ENCODE data around the gene HAPLN1.
"Not testable (repeated sequence)": the region's sequence is repeated elsewhere in the genome, so short reads cannot be mapped to it uniquely, and the experiment has no call there.

Gene HAPLN1

DNA sequence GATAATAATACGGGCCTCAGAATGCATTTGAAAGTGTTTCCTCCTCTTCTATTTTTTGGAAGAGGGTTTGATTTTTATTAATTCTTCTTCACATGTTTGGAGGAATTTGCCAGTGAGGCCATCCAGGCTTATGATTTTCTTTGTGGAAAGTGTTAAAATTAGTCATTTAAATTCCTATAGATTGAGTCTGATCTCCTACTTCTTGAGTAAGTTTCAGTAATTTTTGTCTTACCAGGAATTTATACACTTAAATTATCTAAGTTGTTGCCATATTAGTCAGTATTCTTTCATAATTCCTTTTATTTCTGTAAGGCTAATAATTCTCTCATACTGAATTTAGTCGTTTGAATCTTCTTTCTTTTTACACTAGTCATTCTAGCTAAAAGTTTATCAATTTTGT lies 25.2 kb upstream of the HAPLN1 start:
- H3K9ac ChIP-seq (ENCODE audit: insufficient read length, low read depth), result no peak overlapping the region
- H3K4me3 ChIP-seq (ENCODE audit: insufficient read length, low read depth), result no peak overlapping the region
- no peaks in the 10 kb centered on the region for H3K4me1 ChIP-seq (ENCODE audit: insufficient read depth, insufficient read length)
- no peaks in the 10 kb centered on the region for H3K36me3 ChIP-seq (ENCODE audit: insufficient read depth, insufficient read length, low read length)
- TF ChIP-seq SUZ12 (IDR thresholded peaks at IDR 0.05; ENCODE audit: extremely low read depth, insufficient read depth, insufficient read length) (no peak), YY1 (IDR thresholded peaks at IDR 0.05; ENCODE audit: insufficient read depth, insufficient read length) (no peak), ZNF274 (IDR thresholded peaks at IDR 0.05; ENCODE audit: low read depth, low read length) (no peak)
- H3K9me3 ChIP-seq (ENCODE audit: insufficient read depth, low read length), result no peaks in the 10 kb centered on the region
- no peaks in the 10 kb centered on the region for H3K27me3 ChIP-seq (ENCODE audit: insufficient read depth, insufficient read length)
- DNase-seq (ENCODE audit: low read depth, low spot score), result no peak

DNA sequence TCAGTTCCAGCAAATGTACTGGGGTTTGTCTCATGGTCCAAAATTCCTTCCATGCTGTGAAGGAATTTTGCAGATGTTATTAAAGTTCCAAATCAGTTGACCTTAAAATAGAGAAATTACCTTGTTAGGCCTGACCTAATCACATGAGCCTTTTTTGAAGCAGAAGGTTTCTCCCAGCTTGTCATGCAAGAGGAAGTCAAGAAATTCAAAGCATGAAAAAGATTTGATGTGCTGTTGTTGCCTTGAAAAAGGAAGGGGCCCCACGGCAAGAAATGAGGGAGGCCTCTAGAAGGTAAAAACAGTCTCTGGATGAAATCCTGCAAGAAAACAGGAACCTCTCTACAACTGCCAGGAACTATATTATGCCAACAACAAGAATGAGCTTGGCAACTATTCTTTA lies 24.2 kb upstream of the HAPLN1 start:
- TF ChIP-seq YY1 (IDR thresholded peaks at IDR 0.05; ENCODE audit: insufficient read depth, insufficient read length), result no peak
- TF ChIP-seq SUZ12 (IDR thresholded peaks at IDR 0.05; ENCODE audit: extremely low read depth, insufficient read depth, insufficient read length), result no peak
- no peak for TF ChIP-seq ZNF274 (IDR thresholded peaks at IDR 0.05; ENCODE audit: low read depth, low read length)
- H3K4me3 ChIP-seq (ENCODE audit: insufficient read length, low read depth), result no peak overlapping the region
- H3K36me3 ChIP-seq (ENCODE audit: insufficient read depth, insufficient read length, low read length), result no peaks in the 10 kb centered on the region
- H3K27me3 ChIP-seq (ENCODE audit: insufficient read depth, insufficient read length), result no peaks in the 10 kb centered on the region
- DNase-seq (ENCODE audit: low read depth, low spot score), result no peak
- H3K9me3 ChIP-seq (ENCODE audit: insufficient read depth, low read length), result no peaks in the 10 kb centered on the region
- H3K9ac ChIP-seq (ENCODE audit: insufficient read length, low read depth), result no peak overlapping the region
- H3K4me1 ChIP-seq (ENCODE audit: insufficient read depth, insufficient read length), result no peaks in the 10 kb centered on the region

- Histone ChIP-seq H3K4me1 (ENCODE audit: insufficient read depth, insufficient read length) (no peaks in the 10 kb centered on the region), H3K9ac (ENCODE audit: insufficient read length, low read depth) (no peak overlapping the region), H3K9me3 (ENCODE audit: insufficient read depth, low read length) (no peaks in the 10 kb centered on the region), H3K36me3 (ENCODE audit: insufficient read depth, insufficient read length, low read length) (no peaks in the 10 kb centered on the region), H3K27me3 (ENCODE audit: insufficient read depth, insufficient read length) (no peaks in the 10 kb centered on the region), H3K4me3 (ENCODE audit: insufficient read length, low read depth) (no peak overlapping the region)
- no peak for TF ChIP-seq YY1 (IDR thresholded peaks at IDR 0.05; ENCODE audit: insufficient read depth, insufficient read length)
- TF ChIP-seq SUZ12 (IDR thresholded peaks at IDR 0.05; ENCODE audit: extremely low read depth, insufficient read depth, insufficient read length), result no peak
- TF ChIP-seq ZNF274 (IDR thresholded peaks at IDR 0.05; ENCODE audit: low read depth, low read length), result no peak
- no peak for DNase-seq (ENCODE audit: low read depth, low spot score)
Measured at GRCh38 chr5:83742089-83742488, 21.4 kb upstream of the HAPLN1 start.

DNA sequence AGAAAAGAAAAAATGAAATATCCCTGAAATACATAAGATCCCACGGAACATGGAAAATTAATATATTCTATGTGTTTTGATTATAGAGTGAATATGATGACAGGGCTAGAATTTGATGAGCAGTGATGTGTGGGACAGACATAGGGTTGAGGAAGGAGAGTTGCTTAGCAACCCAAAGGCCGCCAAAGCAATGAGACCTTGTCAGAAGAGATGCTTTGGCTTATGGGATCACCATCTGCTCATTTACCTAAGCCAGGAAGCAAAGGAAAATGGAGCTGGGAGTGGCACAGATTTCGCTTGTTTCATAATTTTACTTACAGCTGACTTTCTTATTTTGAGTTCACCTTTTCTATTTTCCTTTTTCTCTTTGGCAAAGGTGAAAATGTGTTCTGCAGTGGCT lies 20.9 kb upstream of the HAPLN1 start:
- DNase-seq (ENCODE audit: low read depth, low spot score), result no peak
- Histone ChIP-seq H3K9me3 (ENCODE audit: insufficient read depth, low read length) (no peaks in the 10 kb centered on the region), H3K4me1 (ENCODE audit: insufficient read depth, insufficient read length) (no peaks in the 10 kb centered on the region), H3K36me3 (ENCODE audit: insufficient read depth, insufficient read length, low read length) (no peaks in the 10 kb centered on the region), H3K4me3 (ENCODE audit: insufficient read length, low read depth) (no peak overlapping the region), H3K9ac (ENCODE audit: insufficient read length, low read depth) (no peak overlapping the region), H3K27me3 (ENCODE audit: insufficient read depth, insufficient read length) (no peaks in the 10 kb centered on the region)
- no peak for TF ChIP-seq ZNF274 (IDR thresholded peaks at IDR 0.05; ENCODE audit: low read depth, low read length)
- TF ChIP-seq YY1 (IDR thresholded peaks at IDR 0.05; ENCODE audit: insufficient read depth, insufficient read length), result no peak
- no peak for TF ChIP-seq SUZ12 (IDR thresholded peaks at IDR 0.05; ENCODE audit: extremely low read depth, insufficient read depth, insufficient read length)

DNA sequence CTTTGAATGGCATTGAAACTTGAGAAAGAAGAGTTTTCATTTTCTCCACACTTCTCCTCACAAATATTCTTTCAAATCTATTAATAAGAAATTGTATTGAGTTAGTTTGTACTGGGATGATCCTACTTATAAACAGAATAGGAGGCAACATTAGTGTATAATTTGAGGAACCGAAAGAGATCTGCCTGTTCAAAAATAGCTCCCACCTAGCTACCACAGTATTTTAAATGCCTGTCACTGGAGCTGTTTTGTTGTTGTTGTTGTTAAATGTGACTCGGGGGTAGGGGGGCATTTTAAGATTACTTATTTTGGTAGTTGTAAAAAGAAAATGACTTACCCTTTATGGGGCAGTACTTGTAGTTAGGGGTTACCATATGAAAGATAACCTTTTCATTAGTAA lies 20.1 kb upstream of the HAPLN1 start:
- Histone ChIP-seq H3K27me3 (ENCODE audit: insufficient read depth, insufficient read length) (no peaks in the 10 kb centered on the region), H3K4me1 (ENCODE audit: insufficient read depth, insufficient read length) (no peaks in the 10 kb centered on the region), H3K9ac (ENCODE audit: insufficient read length, low read depth) (no peak overlapping the region), H3K36me3 (ENCODE audit: insufficient read depth, insufficient read length, low read length) (no peaks in the 10 kb centered on the region), H3K4me3 (ENCODE audit: insufficient read length, low read depth) (no peak overlapping the region), H3K9me3 (ENCODE audit: insufficient read depth, low read length) (no peaks in the 10 kb centered on the region; the same call in 1 of the 2 replicates)
- TF ChIP-seq YY1 (IDR thresholded peaks at IDR 0.05; ENCODE audit: insufficient read depth, insufficient read length), result no peak
- TF ChIP-seq SUZ12 (IDR thresholded peaks at IDR 0.05; ENCODE audit: extremely low read depth, insufficient read depth, insufficient read length), result no peak
- TF ChIP-seq ZNF274 (IDR thresholded peaks at IDR 0.05; ENCODE audit: low read depth, low read length), result no peak
- no peak for DNase-seq (ENCODE audit: low read depth, low spot score)

GRCh38 chr5:83736169-83736568 lies 15.5 kb upstream of the HAPLN1 start:
- H3K4me3 ChIP-seq (ENCODE audit: insufficient read length, low read depth); H3K9me3 ChIP-seq (ENCODE audit: insufficient read depth, low read length); DNase-seq (ENCODE audit: low read depth, low spot score); H3K4me1 ChIP-seq (ENCODE audit: insufficient read depth, insufficient read length); H3K9ac ChIP-seq (ENCODE audit: insufficient read length, low read depth); H3K27me3 ChIP-seq (ENCODE audit: insufficient read depth, insufficient read length); H3K36me3 ChIP-seq (ENCODE audit: insufficient read depth, insufficient read length, low read length): not testable (repeated sequence)

- H3K9me3 ChIP-seq (ENCODE audit: insufficient read depth, low read length); H3K9ac ChIP-seq (ENCODE audit: insufficient read length, low read depth); H3K36me3 ChIP-seq (ENCODE audit: insufficient read depth, insufficient read length, low read length); H3K4me3 ChIP-seq (ENCODE audit: insufficient read length, low read depth); H3K27me3 ChIP-seq (ENCODE audit: insufficient read depth, insufficient read length); H3K4me1 ChIP-seq (ENCODE audit: insufficient read depth, insufficient read length); DNase-seq (ENCODE audit: low read depth, low spot score): not testable (repeated sequence)
Measured at GRCh38 chr5:83735058-83735457, 14.4 kb upstream of the HAPLN1 start.

DNA sequence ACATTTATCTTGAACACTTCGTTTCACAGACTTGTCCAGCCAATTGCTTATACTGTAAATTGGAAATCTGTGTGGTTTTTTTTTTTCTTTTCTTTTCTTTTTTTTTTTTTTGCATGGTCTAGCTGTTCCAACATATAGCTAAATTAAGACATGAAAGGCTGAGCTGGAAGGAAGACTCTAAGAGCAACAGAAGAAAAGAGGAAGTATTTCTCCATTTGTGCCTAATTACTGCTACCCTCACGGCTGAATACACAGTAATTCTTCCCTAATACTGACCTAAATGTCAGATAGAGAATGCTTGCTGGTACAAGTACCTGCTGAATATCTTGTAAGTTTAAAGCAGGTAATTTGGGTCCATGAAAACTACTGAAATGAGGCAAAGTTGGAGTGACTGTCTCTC lies 11.0 kb upstream of the HAPLN1 start:
- Histone ChIP-seq H3K9me3 (ENCODE audit: insufficient read depth, low read length) (peaks cover 6% of the 10 kb centered on the region; the same call in 1 of the 2 replicates), H3K4me1 (ENCODE audit: insufficient read depth, insufficient read length) (no peaks in the 10 kb centered on the region), H3K4me3 (ENCODE audit: insufficient read length, low read depth) (no peak overlapping the region), H3K27me3 (ENCODE audit: insufficient read depth, insufficient read length) (no peaks in the 10 kb centered on the region), H3K36me3 (ENCODE audit: insufficient read depth, insufficient read length, low read length) (no peaks in the 10 kb centered on the region), H3K9ac (ENCODE audit: insufficient read length, low read depth) (no peak overlapping the region)
- DNase-seq (ENCODE audit: low read depth, low spot score), result no peak
- TF ChIP-seq YY1 (IDR thresholded peaks at IDR 0.05; ENCODE audit: insufficient read depth, insufficient read length) (no peak), ZNF274 (IDR thresholded peaks at IDR 0.05; ENCODE audit: low read depth, low read length) (no peak), SUZ12 (IDR thresholded peaks at IDR 0.05; ENCODE audit: extremely low read depth, insufficient read depth, insufficient read length) (no peak)
